Nephron progenitor cell (in vitro differentiated cells): Measurements from ENCODE around the gene PLEKHD1.

ENCODE experiments used
- DNase-seq: peaks from one replicate; pipeline ENCODE4 v3.0.0; 2021
- H3K27ac Mint-ChIP-seq: 2 replicates; pipeline ENCODE4 v1.8.0; 2021; ENCODE audit warnings: mild to moderate bottlenecking, moderate library complexity, mixed read lengths
- H3K27me3 Mint-ChIP-seq: 2 replicates; pipeline ENCODE4 v1.8.0; 2021; ENCODE audit warnings: mild to moderate bottlenecking, low read depth, mixed read lengths; ENCODE audit not compliant: poor library complexity
- H3K36me3 Mint-ChIP-seq: 2 replicates; pipeline ENCODE4 v1.8.0; 2021; ENCODE audit warnings: low read depth, mixed read lengths
- H3K4me1 Mint-ChIP-seq: 2 replicates; pipeline ENCODE4 v1.8.0; 2021; ENCODE audit warnings: mixed read lengths
- H3K4me3 Mint-ChIP-seq: 2 replicates; pipeline ENCODE4 v1.8.0; 2021; ENCODE audit warnings: mild to moderate bottlenecking, moderate library complexity, mixed read lengths
- H3K9me3 Mint-ChIP-seq: 2 replicates; pipeline ENCODE4 v1.8.0; 2021; ENCODE audit warnings: mild to moderate bottlenecking, moderate library complexity, mixed read lengths
- CTCF ChIP-seq: fragments of 200-600 bp; sonication (generic); IDR thresholded peaks from 2 replicates; pipeline ENCODE4 v1.5.0; 2021; ENCODE audit warnings: antibody characterized with exemption

Gene PLEKHD1

GRCh38 chr14:69540654-69541335, 56.3 kb downstream of the PLEKHD1 start:
- DNase-seq: no peak
- Mint-ChIP-seq H3K9me3 (peaks cover 1% of the 10 kb centered on the region), H3K27ac (no peak overlapping the region), H3K4me3 (no peak overlapping the region), H3K27me3 (peaks cover 34% of the 10 kb centered on the region), H3K4me1 (no peaks in the 10 kb centered on the region), H3K36me3 (no peaks in the 10 kb centered on the region)
- no peak for TF ChIP-seq CTCF

- H3K36me3 Mint-ChIP-seq: peaks cover 5% of the 10 kb centered on the region
- H3K4me3 Mint-ChIP-seq: no peak overlapping the region
- peaks cover 6% of the 10 kb centered on the region for H3K9me3 Mint-ChIP-seq
- DNase-seq: no peak
- no peak overlapping the region for H3K27ac Mint-ChIP-seq
- no peak for TF ChIP-seq CTCF
- H3K27me3 Mint-ChIP-seq: peaks cover 42% of the 10 kb centered on the region
- peaks cover 6% of the 10 kb centered on the region for H3K4me1 Mint-ChIP-seq
These were observed 57.8 kb downstream of the PLEKHD1 start for GRCh38 chr14:69542311-69542710.

GRCh38 chr14:69543341-69544115, 59.0 kb downstream of the PLEKHD1 start:
- Mint-ChIP-seq H3K4me1 (peaks cover 13% of the 10 kb centered on the region), H3K4me3 (no peak overlapping the region), H3K27me3 (peaks cover 38% of the 10 kb centered on the region), H3K9me3 (peaks cover 6% of the 10 kb centered on the region), H3K27ac (no peak overlapping the region), H3K36me3 (peaks cover 5% of the 10 kb centered on the region)
- DNase-seq: peak; percentile 20
- no peak for TF ChIP-seq CTCF

GRCh38 chr14:69547701-69548348, 63.3 kb downstream of the PLEKHD1 start:
- Mint-ChIP-seq H3K9me3 (peaks cover 6% of the 10 kb centered on the region), H3K4me1 (peaks cover 13% of the 10 kb centered on the region), H3K27ac (no peak overlapping the region), H3K4me3 (peak overlapping the region; percentile 82), H3K36me3 (peaks cover 5% of the 10 kb centered on the region), H3K27me3 (peaks cover 52% of the 10 kb centered on the region)
- peak; percentile 82 for DNase-seq
- TF ChIP-seq CTCF: peak; percentile 93

- H3K27me3 Mint-ChIP-seq: peaks cover 50% of the 10 kb centered on the region
- H3K9me3 Mint-ChIP-seq: peaks cover 6% of the 10 kb centered on the region
- peaks cover 13% of the 10 kb centered on the region for H3K4me1 Mint-ChIP-seq
- TF ChIP-seq CTCF: no peak
- peaks cover 5% of the 10 kb centered on the region for H3K36me3 Mint-ChIP-seq
- no peak overlapping the region for H3K4me3 Mint-ChIP-seq
- no peak overlapping the region for H3K27ac Mint-ChIP-seq
- DNase-seq: no peak
These were observed 64.0 kb downstream of the PLEKHD1 start for GRCh38 chr14:69548566-69548965.
